Activated naive CD4-positive, alpha-beta T cell treated with anti-CD3 and anti-CD28 coated beads, Interleukin-2, amount 50 U/mL, for 24 hours (primary cell): Measurements from ENCODE around the gene FAM210B.

Source experiments
- H3K27ac Mint-ChIP-seq: one replicate; pipeline ENCODE4 v1.8.0; 2021; ENCODE audit warnings: mild to moderate bottlenecking, mixed read lengths
- H3K27me3 Mint-ChIP-seq: one replicate; pipeline ENCODE4 v1.8.0; 2021; ENCODE audit warnings: mixed read lengths
- H3K36me3 Mint-ChIP-seq: one replicate; pipeline ENCODE4 v1.8.0; 2021; ENCODE audit warnings: mixed read lengths
- H3K4me1 Mint-ChIP-seq: one replicate; pipeline ENCODE4 v1.8.0; 2021; ENCODE audit warnings: mixed read lengths
- H3K4me3 Mint-ChIP-seq: one replicate; pipeline ENCODE4 v1.8.0; 2021; ENCODE audit warnings: mild to moderate bottlenecking, mixed read lengths
- H3K9me3 Mint-ChIP-seq: one replicate; pipeline ENCODE4 v1.8.0; 2021; ENCODE audit warnings: mixed read lengths

Gene FAM210B

GRCh38 chr20:56352345-56353055 lies 6.3 kb upstream of the FAM210B start:
- no peaks in the 10 kb centered on the region for H3K9me3 Mint-ChIP-seq
- no peak overlapping the region for H3K4me3 Mint-ChIP-seq
- no peak overlapping the region for H3K27ac Mint-ChIP-seq
- H3K36me3 Mint-ChIP-seq: no peaks in the 10 kb centered on the region
- H3K27me3 Mint-ChIP-seq: peaks cover 2% of the 10 kb centered on the region
- H3K4me1 Mint-ChIP-seq: peaks cover 6% of the 10 kb centered on the region

GRCh38 chr20:56353356-56353755 lies 5.4 kb upstream of the FAM210B start:
- Mint-ChIP-seq H3K27me3 (peaks cover 1% of the 10 kb centered on the region), H3K4me1 (peaks cover 2% of the 10 kb centered on the region), H3K36me3 (no peaks in the 10 kb centered on the region), H3K9me3 (no peaks in the 10 kb centered on the region), H3K4me3 (no peak overlapping the region), H3K27ac (no peak overlapping the region)

- no peaks in the 10 kb centered on the region for H3K36me3 Mint-ChIP-seq
- no peaks in the 10 kb centered on the region for H3K9me3 Mint-ChIP-seq
- no peaks in the 10 kb centered on the region for H3K27me3 Mint-ChIP-seq
- no peak overlapping the region for H3K27ac Mint-ChIP-seq
- H3K4me1 Mint-ChIP-seq: peaks cover 18% of the 10 kb centered on the region
- H3K4me3 Mint-ChIP-seq: peak overlapping the region; percentile 76
These were observed 704 bp upstream of the FAM210B start for GRCh38 chr20:56358070-56358469.

GRCh38 chr20:56359212-56360132 lies 698 bp downstream of the FAM210B start:
- peak overlapping the region; percentile 88 for H3K4me3 Mint-ChIP-seq
- no peak overlapping the region for H3K27ac Mint-ChIP-seq
- H3K36me3 Mint-ChIP-seq: peaks cover 2% of the 10 kb centered on the region
- H3K27me3 Mint-ChIP-seq: no peaks in the 10 kb centered on the region
- no peaks in the 10 kb centered on the region for H3K9me3 Mint-ChIP-seq
- peaks cover 18% of the 10 kb centered on the region for H3K4me1 Mint-ChIP-seq

- Mint-ChIP-seq H3K4me1 (peaks cover 18% of the 10 kb centered on the region), H3K4me3 (peak overlapping the region; percentile 88), H3K9me3 (no peaks in the 10 kb centered on the region), H3K27me3 (no peaks in the 10 kb centered on the region), H3K36me3 (peaks cover 2% of the 10 kb centered on the region), H3K27ac (peak overlapping the region; percentile 33)
These were observed 1.5 kb downstream of the FAM210B start for GRCh38 chr20:56360133-56360907.

GRCh38 chr20:56360908-56361205 lies 2.1 kb downstream of the FAM210B start:
- H3K27me3 Mint-ChIP-seq: no peaks in the 10 kb centered on the region
- peaks cover 2% of the 10 kb centered on the region for H3K36me3 Mint-ChIP-seq
- no peak overlapping the region for H3K4me3 Mint-ChIP-seq
- H3K4me1 Mint-ChIP-seq: peaks cover 18% of the 10 kb centered on the region
- H3K27ac Mint-ChIP-seq: no peak overlapping the region
- H3K9me3 Mint-ChIP-seq: no peaks in the 10 kb centered on the region

- H3K36me3 Mint-ChIP-seq: peaks cover 2% of the 10 kb centered on the region
- no peaks in the 10 kb centered on the region for H3K9me3 Mint-ChIP-seq
- peaks cover 18% of the 10 kb centered on the region for H3K4me1 Mint-ChIP-seq
- H3K4me3 Mint-ChIP-seq: no peak overlapping the region
- H3K27ac Mint-ChIP-seq: no peak overlapping the region
- no peaks in the 10 kb centered on the region for H3K27me3 Mint-ChIP-seq
These were observed 3.1 kb downstream of the FAM210B start for GRCh38 chr20:56361900-56362299.

GRCh38 chr20:56362833-56363413 lies 4.1 kb downstream of the FAM210B start:
- no peaks in the 10 kb centered on the region for H3K9me3 Mint-ChIP-seq
- no peaks in the 10 kb centered on the region for H3K27me3 Mint-ChIP-seq
- H3K4me1 Mint-ChIP-seq: peaks cover 18% of the 10 kb centered on the region
- H3K4me3 Mint-ChIP-seq: no peak overlapping the region
- no peak overlapping the region for H3K27ac Mint-ChIP-seq
- H3K36me3 Mint-ChIP-seq: peaks cover 2% of the 10 kb centered on the region

- peaks cover 4% of the 10 kb centered on the region for H3K36me3 Mint-ChIP-seq
- no peaks in the 10 kb centered on the region for H3K9me3 Mint-ChIP-seq
- H3K4me3 Mint-ChIP-seq: no peak overlapping the region
- H3K4me1 Mint-ChIP-seq: peaks cover 18% of the 10 kb centered on the region
- no peaks in the 10 kb centered on the region for H3K27me3 Mint-ChIP-seq
- no peak overlapping the region for H3K27ac Mint-ChIP-seq
These were observed 4.7 kb downstream of the FAM210B start for GRCh38 chr20:56363491-56363890.

- H3K4me3 Mint-ChIP-seq: no peak overlapping the region
- H3K9me3 Mint-ChIP-seq: no peaks in the 10 kb centered on the region
- H3K27me3 Mint-ChIP-seq: no peaks in the 10 kb centered on the region
- H3K36me3 Mint-ChIP-seq: peaks cover 4% of the 10 kb centered on the region
- no peak overlapping the region for H3K27ac Mint-ChIP-seq
- H3K4me1 Mint-ChIP-seq: peaks cover 7% of the 10 kb centered on the region
These were observed 9.8 kb downstream of the FAM210B start for GRCh38 chr20:56368351-56369134.

- H3K27me3 Mint-ChIP-seq: no peaks in the 10 kb centered on the region
- H3K9me3 Mint-ChIP-seq: no peaks in the 10 kb centered on the region
- H3K4me3 Mint-ChIP-seq: no peak overlapping the region
- H3K27ac Mint-ChIP-seq: no peak overlapping the region
- H3K36me3 Mint-ChIP-seq: peaks cover 3% of the 10 kb centered on the region
- peaks cover 7% of the 10 kb centered on the region for H3K4me1 Mint-ChIP-seq
These were observed 10.4 kb downstream of the FAM210B start for GRCh38 chr20:56369179-56369578.

- Mint-ChIP-seq H3K4me3 (no peak overlapping the region), H3K27me3 (no peaks in the 10 kb centered on the region), H3K9me3 (no peaks in the 10 kb centered on the region), H3K36me3 (peaks cover 7% of the 10 kb centered on the region), H3K4me1 (peaks cover 7% of the 10 kb centered on the region), H3K27ac (no peak overlapping the region)
These were observed 13.2 kb downstream of the FAM210B start for GRCh38 chr20:56371977-56372376.

- peaks cover 7% of the 10 kb centered on the region for H3K36me3 Mint-ChIP-seq
- no peak overlapping the region for H3K4me3 Mint-ChIP-seq
- no peak overlapping the region for H3K27ac Mint-ChIP-seq
- H3K4me1 Mint-ChIP-seq: peaks cover 7% of the 10 kb centered on the region
- H3K9me3 Mint-ChIP-seq: no peaks in the 10 kb centered on the region
- no peaks in the 10 kb centered on the region for H3K27me3 Mint-ChIP-seq
These were observed 14.1 kb downstream of the FAM210B start for GRCh38 chr20:56372850-56373249.

- Mint-ChIP-seq H3K36me3 (peaks cover 5% of the 10 kb centered on the region), H3K4me1 (peaks cover 7% of the 10 kb centered on the region), H3K4me3 (no peak overlapping the region), H3K27ac (no peak overlapping the region), H3K27me3 (no peaks in the 10 kb centered on the region), H3K9me3 (no peaks in the 10 kb centered on the region)
These were observed 15.2 kb downstream of the FAM210B start for GRCh38 chr20:56373942-56374341.

- H3K36me3 Mint-ChIP-seq: peaks cover 5% of the 10 kb centered on the region
- peaks cover 7% of the 10 kb centered on the region for H3K4me1 Mint-ChIP-seq
- H3K4me3 Mint-ChIP-seq: no peak overlapping the region
- H3K9me3 Mint-ChIP-seq: no peaks in the 10 kb centered on the region
- H3K27ac Mint-ChIP-seq: no peak overlapping the region
- no peaks in the 10 kb centered on the region for H3K27me3 Mint-ChIP-seq
These were observed 17.6 kb downstream of the FAM210B start for GRCh38 chr20:56376331-56376730.
